Erythroblast (primary cell): ENCODE results near the gene NTSR1.

Experiments
- GATA1 ChIP-seq: IDR thresholded peaks from 2 replicates; pipeline ENCODE4 v1.6.1; 2011; ENCODE audit warnings: low read depth, mild to moderate bottlenecking, control low read depth, low read length, moderate library complexity
- POLR2A ChIP-seq: IDR thresholded peaks from 2 replicates; pipeline ENCODE4 v1.6.1; 2011; ENCODE audit warnings: mild to moderate bottlenecking, low read length

DNA sequence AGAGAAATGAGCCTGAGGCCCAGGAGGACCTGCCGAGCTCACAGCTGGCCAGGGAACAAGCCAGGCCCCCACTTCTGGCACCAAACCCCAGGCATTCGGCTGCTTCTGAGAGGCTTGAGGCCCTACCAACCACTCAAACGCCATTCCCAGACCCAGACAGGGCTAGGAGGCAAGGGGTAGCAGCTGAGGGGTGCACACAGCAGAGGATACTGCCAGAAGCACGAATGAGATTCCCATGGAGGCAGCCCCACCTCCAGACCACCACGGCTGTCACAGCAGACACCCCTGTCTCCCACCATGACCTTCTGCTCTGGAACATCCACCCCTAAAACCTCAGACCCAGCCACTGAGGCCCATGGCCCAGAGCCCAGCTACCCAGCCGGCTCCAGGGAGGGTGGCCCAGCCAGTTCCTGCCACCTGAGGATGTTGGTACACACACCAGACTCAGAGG, 36.1 kb downstream of the NTSR1 start:
- no peak for TF ChIP-seq POLR2A
- no peak for TF ChIP-seq GATA1
